Fibroblast of skin of left biceps (primary cell): ENCODE results near the gene MTHFD1.

Source experiments
- DNase-seq, 2 experiments: peaks; one replicate each; pipeline ENCODE4 v3.0.0-alpha.2; 2013; ENCODE audit warnings: low read depth in 2 of 2

The MTHFD1 gene

GRCh38 chr14:64444984-64445845 lies 57.1 kb downstream of the MTHFD1 start:
- DNase-seq, result peak; percentile 42 to 48

GRCh38 chr14:64447876-64448670 lies 59.9 kb downstream of the MTHFD1 start:
- no peak for DNase-seq

GRCh38 chr14:64450255-64450654 lies 62.1 kb downstream of the MTHFD1 start:
- DNase-seq, result no peak

- DNase-seq, result no peak
These were observed 66.5 kb downstream of the MTHFD1 start for GRCh38 chr14:64454671-64455070.

GRCh38 chr14:64459405-64460136 lies 71.4 kb downstream of the MTHFD1 start:
- no peak for DNase-seq

- DNase-seq, result no peak
These were observed 73.1 kb downstream of the MTHFD1 start for GRCh38 chr14:64461221-64461620.

- no peak for DNase-seq
These were observed 75.0 kb downstream of the MTHFD1 start for GRCh38 chr14:64463195-64463594.

GRCh38 chr14:64463873-64464272 lies 75.7 kb downstream of the MTHFD1 start:
- no peak for DNase-seq

- no peak for DNase-seq
These were observed 76.5 kb downstream of the MTHFD1 start for GRCh38 chr14:64464651-64465050.

- no peak for DNase-seq
These were observed 77.2 kb downstream of the MTHFD1 start, which contains the start of gene AKAP5 for GRCh38 chr14:64465191-64465822. AKAP5 (plus strand) TSS chr14:64465499; CDS start chr14:64468395, 2,896 bp downstream.

GRCh38 chr14:64465831-64466554 lies 77.8 kb downstream of the MTHFD1 start:
- DNase-seq, result peak; percentile 15 to 24

GRCh38 chr14:64467101-64467500 lies 78.9 kb downstream of the MTHFD1 start:
- DNase-seq, result no peak

- no peak for DNase-seq
These were observed 79.4 kb downstream of the MTHFD1 start for GRCh38 chr14:64467566-64467965.

GRCh38 chr14:64468451-64468850 lies 80.3 kb downstream of the MTHFD1 start:
- no peak for DNase-seq

- DNase-seq, result no peak
These were observed 85.9 kb downstream of the MTHFD1 start for GRCh38 chr14:64474041-64474440.

- no peak for DNase-seq
These were observed 86.5 kb downstream of the MTHFD1 start for GRCh38 chr14:64474698-64475097.

GRCh38 chr14:64475585-64476273 lies 87.6 kb downstream of the MTHFD1 start:
- no peak for DNase-seq

GRCh38 chr14:64476438-64476837 lies 88.3 kb downstream of the MTHFD1 start:
- DNase-seq, result no peak

- DNase-seq, result no peak
These were observed 90.6 kb downstream of the MTHFD1 start for GRCh38 chr14:64478634-64479250.

- no peak for DNase-seq
These were observed 100.5 kb downstream of the MTHFD1 start for GRCh38 chr14:64488590-64489099.
